Type B pancreatic cell (in vitro differentiated cells): ENCODE measurements around the gene WDFY1. TPM values are rescaled to one million over a fixed set of nuclear protein-coding genes. Genes with fewer than 3 reads are reported as not detected.

Experiments
- DNase-seq: peaks from one replicate; pipeline ENCODE4 v3.0.0; 2021; ENCODE audit warnings: mixed read lengths; ENCODE audit not compliant: unreplicated experiment; ENCODE audit errors: extremely low spot score
- H3K27ac Mint-ChIP-seq: 2 replicates; pipeline ENCODE4 v1.8.0; 2021; ENCODE audit warnings: mild to moderate bottlenecking, mixed read lengths
- H3K27me3 Mint-ChIP-seq: 2 replicates; pipeline ENCODE4 v1.8.0; 2021; ENCODE audit warnings: mixed read lengths
- H3K36me3 Mint-ChIP-seq: 2 replicates; pipeline ENCODE4 v1.8.0; 2021; ENCODE audit warnings: mixed read lengths
- H3K4me1 Mint-ChIP-seq: one replicate; pipeline ENCODE4 v1.8.0; 2021; ENCODE audit warnings: mixed read lengths; ENCODE audit not compliant: unreplicated experiment
- H3K4me3 Mint-ChIP-seq: 2 replicates; pipeline ENCODE4 v1.8.0; 2021; ENCODE audit warnings: mild to moderate bottlenecking, mixed read lengths
- H3K9me3 Mint-ChIP-seq: 2 replicates; pipeline ENCODE4 v1.8.0; 2021; ENCODE audit warnings: mixed read lengths
- total RNA-seq: library from RNA; stranded (reverse); gene quantifications from 2 replicates; pipeline ENCODE4 v1.2.1, GENCODE V29; 2021; ENCODE audit warnings: low replicate concordance
- TF ChIP-seq, protein P1 (sequence below): fragments of 200-600 bp; sonication (generic); conservative IDR thresholded peaks from 2 replicates; pipeline ENCODE4 v1.5.0; 2021; ENCODE audit warnings: antibody characterized with exemption, mild to moderate bottlenecking

Gene WDFY1
- total RNA-seq, 1 donor from 2014 or later, result 45.5 TPM

DNA sequence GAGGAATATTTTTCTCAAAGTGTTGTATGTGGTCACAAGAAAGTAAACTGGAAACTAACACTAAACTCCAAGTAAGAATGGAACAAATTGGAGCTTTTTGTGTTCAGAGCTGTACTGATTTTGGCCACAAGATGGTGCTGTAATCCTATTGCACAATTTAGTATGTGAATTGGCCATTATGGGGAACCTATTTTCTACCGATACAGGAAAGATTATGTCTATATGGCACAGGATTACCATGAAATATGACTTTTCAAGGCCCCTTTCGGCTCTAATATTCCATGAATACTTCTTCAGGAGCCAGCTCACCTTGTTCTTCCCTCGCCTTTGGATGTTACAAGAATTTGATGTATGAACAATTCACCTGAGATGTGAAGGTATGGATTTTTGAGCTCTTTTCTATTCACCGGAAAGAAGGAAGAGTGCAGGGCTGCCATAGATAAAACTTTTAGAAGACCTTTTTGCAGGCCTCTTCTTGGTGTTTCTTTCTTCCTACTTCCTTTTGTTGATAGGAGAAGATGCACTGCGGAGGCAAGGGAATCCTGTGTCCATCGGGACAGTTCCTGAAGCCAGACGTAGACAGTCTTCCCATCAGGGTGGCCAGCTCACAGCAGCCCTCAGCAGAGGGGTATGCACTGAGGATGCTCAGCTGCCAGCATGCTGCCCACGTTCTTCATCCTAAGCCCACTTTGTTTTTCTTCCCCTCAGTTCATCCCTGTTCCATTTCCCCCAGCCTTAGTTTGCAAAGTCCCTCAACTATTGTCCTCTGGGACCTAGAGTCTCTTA is 25.4 kb upstream of the WDFY1 start:
- no peaks in the 10 kb centered on the region for H3K27me3 Mint-ChIP-seq
- no peak for DNase-seq
- no peaks in the 10 kb centered on the region for H3K9me3 Mint-ChIP-seq
- peaks cover 5% of the 10 kb centered on the region for H3K4me1 Mint-ChIP-seq
- H3K36me3 Mint-ChIP-seq, result peaks cover 5% of the 10 kb centered on the region
- H3K4me3 Mint-ChIP-seq, result no peak overlapping the region
- H3K27ac Mint-ChIP-seq, result no peak overlapping the region
- TF ChIP-seq, protein P1, sequence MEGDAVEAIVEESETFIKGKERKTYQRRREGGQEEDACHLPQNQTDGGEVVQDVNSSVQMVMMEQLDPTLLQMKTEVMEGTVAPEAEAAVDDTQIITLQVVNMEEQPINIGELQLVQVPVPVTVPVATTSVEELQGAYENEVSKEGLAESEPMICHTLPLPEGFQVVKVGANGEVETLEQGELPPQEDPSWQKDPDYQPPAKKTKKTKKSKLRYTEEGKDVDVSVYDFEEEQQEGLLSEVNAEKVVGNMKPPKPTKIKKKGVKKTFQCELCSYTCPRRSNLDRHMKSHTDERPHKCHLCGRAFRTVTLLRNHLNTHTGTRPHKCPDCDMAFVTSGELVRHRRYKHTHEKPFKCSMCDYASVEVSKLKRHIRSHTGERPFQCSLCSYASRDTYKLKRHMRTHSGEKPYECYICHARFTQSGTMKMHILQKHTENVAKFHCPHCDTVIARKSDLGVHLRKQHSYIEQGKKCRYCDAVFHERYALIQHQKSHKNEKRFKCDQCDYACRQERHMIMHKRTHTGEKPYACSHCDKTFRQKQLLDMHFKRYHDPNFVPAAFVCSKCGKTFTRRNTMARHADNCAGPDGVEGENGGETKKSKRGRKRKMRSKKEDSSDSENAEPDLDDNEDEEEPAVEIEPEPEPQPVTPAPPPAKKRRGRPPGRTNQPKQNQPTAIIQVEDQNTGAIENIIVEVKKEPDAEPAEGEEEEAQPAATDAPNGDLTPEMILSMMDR, result peak; percentile 95

DNA sequence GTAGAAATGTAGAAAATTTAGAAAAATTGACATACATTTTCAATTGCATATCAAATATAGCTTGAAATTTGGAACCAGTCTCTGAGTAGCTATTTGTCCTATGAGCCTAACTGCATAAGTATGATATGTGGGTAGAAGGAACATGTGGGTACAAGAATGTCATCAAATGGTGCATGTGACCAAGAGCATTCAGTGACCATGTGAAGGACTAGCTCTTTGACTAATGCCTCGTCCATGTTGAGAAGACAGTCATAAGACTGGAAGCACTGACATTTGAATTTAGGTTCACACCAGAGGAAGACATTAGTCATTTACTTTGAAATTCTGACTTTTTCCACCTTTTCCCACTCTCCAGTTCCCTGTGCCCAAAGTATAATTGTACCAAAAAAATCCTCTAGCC is 24.7 kb upstream of the WDFY1 start:
- H3K4me3 Mint-ChIP-seq, result no peak overlapping the region
- H3K9me3 Mint-ChIP-seq, result no peaks in the 10 kb centered on the region
- no peak overlapping the region for H3K27ac Mint-ChIP-seq
- H3K4me1 Mint-ChIP-seq, result peaks cover 5% of the 10 kb centered on the region
- TF ChIP-seq, protein P1, result no peak
- peaks cover 5% of the 10 kb centered on the region for H3K36me3 Mint-ChIP-seq
- no peak for DNase-seq
- H3K27me3 Mint-ChIP-seq, result no peaks in the 10 kb centered on the region

DNA sequence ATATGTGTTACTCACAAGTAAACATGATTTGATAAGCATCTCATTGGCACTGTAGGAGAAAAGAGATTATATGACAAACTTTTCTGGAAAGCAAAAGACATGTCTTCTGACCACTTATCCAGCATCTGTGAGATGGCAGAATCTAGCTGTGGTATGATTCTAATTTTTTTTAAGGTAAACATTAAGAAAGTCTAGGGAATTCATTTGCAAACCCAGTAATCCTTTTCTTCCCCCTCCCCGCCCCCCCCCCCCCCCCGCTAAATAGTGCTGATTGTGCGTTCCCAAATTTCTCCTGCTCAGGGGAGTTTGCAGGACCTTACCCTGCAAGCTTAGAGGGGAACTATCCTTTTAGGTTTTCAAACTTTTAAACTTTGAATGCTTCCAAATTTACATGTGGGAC is 24.2 kb upstream of the WDFY1 start:
- Mint-ChIP-seq H3K27me3 (no peaks in the 10 kb centered on the region), H3K36me3 (peaks cover 5% of the 10 kb centered on the region), H3K27ac (no peak overlapping the region), H3K4me1 (peaks cover 5% of the 10 kb centered on the region), H3K9me3 (no peaks in the 10 kb centered on the region), H3K4me3 (no peak overlapping the region)
- DNase-seq, result no peak
- TF ChIP-seq, protein P1, result no peak

DNA sequence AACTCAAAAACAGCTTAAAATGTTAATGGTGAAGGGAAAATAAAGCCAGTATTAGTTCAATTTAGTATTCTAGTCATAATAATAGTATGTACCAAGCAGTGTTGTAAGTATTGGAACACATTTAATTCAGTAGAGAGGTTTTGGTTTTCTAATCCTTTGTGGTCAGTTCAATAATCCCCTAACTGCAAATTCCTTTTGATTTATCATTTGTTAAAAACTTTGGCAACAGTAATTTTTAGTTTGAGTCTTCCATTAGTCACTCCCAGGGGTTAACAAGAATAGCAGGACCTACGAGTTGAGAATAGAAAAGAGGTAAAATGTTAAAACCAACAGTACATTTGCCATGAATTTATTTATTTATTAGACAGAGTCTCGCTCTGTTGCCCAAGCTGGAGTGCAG is 22.8 kb upstream of the WDFY1 start:
- H3K27ac Mint-ChIP-seq, result no peak overlapping the region
- peaks cover 9% of the 10 kb centered on the region for H3K4me1 Mint-ChIP-seq
- DNase-seq, result no peak
- TF ChIP-seq, protein P1, result no peak
- H3K9me3 Mint-ChIP-seq, result no peaks in the 10 kb centered on the region
- H3K36me3 Mint-ChIP-seq, result peaks cover 5% of the 10 kb centered on the region
- H3K4me3 Mint-ChIP-seq, result no peak overlapping the region
- H3K27me3 Mint-ChIP-seq, result no peaks in the 10 kb centered on the region

DNA sequence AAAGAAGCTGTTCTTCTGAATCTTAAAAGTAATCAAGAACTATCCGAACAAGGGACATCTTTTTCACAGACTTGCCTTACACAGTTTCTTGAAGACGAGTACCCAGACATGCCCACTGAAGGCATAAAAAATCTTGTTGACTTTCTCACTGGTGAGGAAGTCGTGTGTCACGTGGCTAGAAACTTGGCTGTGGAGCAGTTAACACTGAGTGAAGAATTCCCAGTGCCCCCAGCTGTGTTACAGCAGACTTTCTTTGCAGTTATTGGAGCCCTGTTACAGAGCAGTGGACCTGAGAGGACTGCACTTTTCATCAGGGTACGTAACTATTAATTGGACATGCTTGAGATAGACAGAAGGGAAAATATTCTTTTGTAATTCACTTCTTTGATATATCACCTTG is 14.6 kb upstream of the WDFY1 start:
- Mint-ChIP-seq H3K27ac (no peak overlapping the region), H3K4me3 (peak overlapping the region; percentile 48), H3K9me3 (no peaks in the 10 kb centered on the region), H3K4me1 (peaks cover 44% of the 10 kb centered on the region), H3K36me3 (peaks cover 4% of the 10 kb centered on the region), H3K27me3 (peaks cover 4% of the 10 kb centered on the region)
- DNase-seq, result no peak
- TF ChIP-seq, protein P1, result no peak
